OCI-LY3 (cell line): ENCODE results near the gene GP1BA.

Experiments used
- H2AFZ ChIP-seq: fragments of 200-600, 300-600 bp; shearing (Covaris generic); 2 replicates; pipeline ENCODE4 v1.6.0; 2014; ENCODE audit warnings: antibody characterized with exemption, low read depth, low read length
- H3K27ac ChIP-seq: fragments of 200-600, 300-600 bp; sonication (generic); 2 replicates; pipeline ENCODE4 v1.5.1; 2014; ENCODE audit warnings: mild to moderate bottlenecking, low read length, moderate library complexity, mixed read lengths
- H3K27me3 ChIP-seq: fragments of 200-600, 300-600 bp; sonication (generic); 2 replicates; pipeline ENCODE4 v1.6.1; 2014; ENCODE audit warnings: low read depth, low read length, mixed read lengths
- H3K36me3 ChIP-seq: fragments of 200-600, 300-600 bp; sonication (generic); replicated peaks from 2 replicates; pipeline ENCODE3; 2014; ENCODE audit warnings: low read depth, low read length, mixed read lengths
- H3K4me1 ChIP-seq: fragments of 300-600, 200-600 bp; sonication (generic); 2 replicates; pipeline ENCODE4 v1.6.1; 2014; ENCODE audit warnings: low read length, mixed read lengths
- H3K4me2 ChIP-seq: fragments of 200-600, 300-600 bp; sonication (generic); 2 replicates; pipeline ENCODE4 v1.6.1; 2014; ENCODE audit warnings: low read length, mixed read lengths
- H3K4me3 ChIP-seq: fragments of 300-600, 200-600 bp; sonication (generic); 2 replicates; pipeline ENCODE4 v1.5.1; 2014; ENCODE audit warnings: antibody characterized with exemption, mild to moderate bottlenecking, low read length, moderate library complexity
- H3K79me2 ChIP-seq: fragments of 300-600, 200-600 bp; shearing (Covaris generic); 2 replicates; pipeline ENCODE4 v1.6.1; 2014; ENCODE audit warnings: mild to moderate bottlenecking, low read length, mixed read lengths
- H3K9ac ChIP-seq: fragments of 300-600, 200-600 bp; shearing (Covaris generic); 2 replicates; pipeline ENCODE4 v1.6.0; 2014; ENCODE audit warnings: mild to moderate bottlenecking, low read length, moderate library complexity
- H3K9me3 ChIP-seq: fragments of 200-600, 300-600 bp; shearing (Covaris generic); 2 replicates; pipeline ENCODE4 v1.6.1; 2014; ENCODE audit warnings: low read length, mixed read lengths; ENCODE audit not compliant: insufficient read depth
- H4K20me1 ChIP-seq: fragments of 200-600, 300-600 bp; sonication (generic); 2 replicates; pipeline ENCODE4 v1.6.1; 2016; ENCODE audit warnings: low read length, mixed read lengths; ENCODE audit not compliant: insufficient read depth
- CTCF ChIP-seq: fragments of 200-600, 300-600 bp; sonication (generic); IDR thresholded peaks from 2 replicates; pipeline ENCODE4 v1.5.1; 2014; ENCODE audit warnings: antibody characterized with exemption, low read length, low read depth
- EZH2phosphoT487 ChIP-seq: fragments of 200-600 bp; shearing (Covaris generic); IDR thresholded peaks from 2 replicates; pipeline ENCODE4 v1.6.1; 2018; ENCODE audit warnings: antibody characterized with exemption, mixed run types, low read depth

GP1BA gene

DNA sequence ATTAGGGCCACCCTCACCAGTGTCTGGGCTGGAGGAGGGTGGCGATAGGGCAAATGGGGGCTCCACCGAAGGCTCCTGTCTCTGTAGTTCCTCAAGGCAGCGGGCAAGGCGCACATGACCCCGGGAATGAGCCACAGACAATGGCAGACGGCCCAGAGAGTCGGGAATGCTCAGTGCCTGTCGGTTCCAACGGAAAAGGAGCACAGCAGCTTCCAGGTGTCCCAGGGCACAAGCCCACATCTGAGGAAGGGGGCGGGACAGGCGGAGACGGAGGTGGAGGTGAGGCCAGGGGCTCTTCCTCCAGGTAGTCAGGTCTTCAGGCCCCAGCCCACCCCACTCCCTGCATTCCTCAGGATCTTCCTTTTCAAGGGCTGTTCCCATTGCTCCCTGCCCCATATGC lies 40.7 kb downstream of the GP1BA start:
- no peak for TF ChIP-seq CTCF
- TF ChIP-seq EZH2phosphoT487: no peak
- Histone ChIP-seq H2AFZ (no peak overlapping the region), H3K9ac (no peak overlapping the region), H3K36me3 (peaks cover 18% of the 10 kb centered on the region), H4K20me1 (no peaks in the 10 kb centered on the region), H3K27ac (no peak overlapping the region), H3K4me1 (0 out of 2 replicates have a peak, but pooled peaks cover 4% of the 10 kb centered on the region), H3K4me2 (no peak overlapping the region), H3K27me3 (no peaks in the 10 kb centered on the region), H3K9me3 (no peaks in the 10 kb centered on the region), H3K79me2 (peaks cover 8% of the 10 kb centered on the region), H3K4me3 (no peak overlapping the region)

GRCh38 chr17:4973256-4974114 lies 41.4 kb downstream of the GP1BA start:
- no peak overlapping the region for H3K9ac ChIP-seq
- H3K4me2 ChIP-seq: no peak overlapping the region
- no peak overlapping the region for H3K4me3 ChIP-seq
- H4K20me1 ChIP-seq: no peaks in the 10 kb centered on the region
- H3K36me3 ChIP-seq: peaks cover 20% of the 10 kb centered on the region
- H3K79me2 ChIP-seq: peaks cover 2% of the 10 kb centered on the region; the same call in 1 of the 2 replicates
- H3K27ac ChIP-seq: no peak overlapping the region
- TF ChIP-seq CTCF (no peak), EZH2phosphoT487 (no peak)
- H2AFZ ChIP-seq: no peak overlapping the region
- H3K4me1 ChIP-seq: 0 out of 2 replicates have a peak, but pooled peaks cover under 1% of the 10 kb centered on the region
- H3K27me3 ChIP-seq: no peaks in the 10 kb centered on the region
- no peaks in the 10 kb centered on the region for H3K9me3 ChIP-seq

- H3K36me3 ChIP-seq: peaks cover 17% of the 10 kb centered on the region
- H3K9ac ChIP-seq: no peak overlapping the region
These were observed 42.1 kb downstream of the GP1BA start for GRCh38 chr17:4974115-4974670.

More at GRCh38 chr17:4974115-4974670, 42.1 kb downstream of the GP1BA start:
- Histone ChIP-seq H3K27me3 (no peaks in the 10 kb centered on the region), H4K20me1 (no peaks in the 10 kb centered on the region), H3K4me3 (no peak overlapping the region), H3K27ac (no peak overlapping the region), H3K79me2 (no peaks in the 10 kb centered on the region), H3K4me2 (no peak overlapping the region), H3K4me1 (peaks cover 5% of the 10 kb centered on the region; the same call in 1 of the 2 replicates), H2AFZ (no peak overlapping the region), H3K9me3 (no peaks in the 10 kb centered on the region)
- TF ChIP-seq EZH2phosphoT487 (no peak), CTCF (no peak)
